ENCODE measurements around the gene USP30.

The USP30 gene

GRCh38 chr12:109130297-109131153, 78.1 kb downstream of the USP30 start:
- H3K9ac ChIP-seq (ENCODE audit: insufficient read length, low read depth): no peak overlapping the region
- no peak for TF ChIP-seq SUZ12 (IDR thresholded peaks at IDR 0.05; ENCODE audit: extremely low read depth, insufficient read depth, insufficient read length)
- TF ChIP-seq YY1 (IDR thresholded peaks at IDR 0.05; ENCODE audit: insufficient read depth, insufficient read length): no peak
- no peak for TF ChIP-seq ZNF274 (IDR thresholded peaks at IDR 0.05; ENCODE audit: low read depth, low read length)
- no peak overlapping the region for H3K4me3 ChIP-seq (ENCODE audit: insufficient read length, low read depth)
- H3K4me1 ChIP-seq (ENCODE audit: insufficient read depth, insufficient read length): peaks cover 5% of the 10 kb centered on the region
- no peaks in the 10 kb centered on the region for H3K36me3 ChIP-seq (ENCODE audit: insufficient read depth, insufficient read length, low read length)
- no peaks in the 10 kb centered on the region for H3K9me3 ChIP-seq (ENCODE audit: insufficient read depth, low read length)
- DNase-seq (ENCODE audit: low read depth, low spot score): no peak
- no peaks in the 10 kb centered on the region for H3K27me3 ChIP-seq (ENCODE audit: insufficient read depth, insufficient read length)

GRCh38 chr12:109131154-109132050, 79.0 kb downstream of the USP30 start:
- DNase-seq (ENCODE audit: low read depth, low spot score): no peak
- no peak for TF ChIP-seq SUZ12 (IDR thresholded peaks at IDR 0.05; ENCODE audit: extremely low read depth, insufficient read depth, insufficient read length)
- TF ChIP-seq ZNF274 (IDR thresholded peaks at IDR 0.05; ENCODE audit: low read depth, low read length): no peak
- TF ChIP-seq YY1 (IDR thresholded peaks at IDR 0.05; ENCODE audit: insufficient read depth, insufficient read length): no peak
- no peaks in the 10 kb centered on the region for H3K36me3 ChIP-seq (ENCODE audit: insufficient read depth, insufficient read length, low read length)
- no peak overlapping the region for H3K9ac ChIP-seq (ENCODE audit: insufficient read length, low read depth)
- no peaks in the 10 kb centered on the region for H3K9me3 ChIP-seq (ENCODE audit: insufficient read depth, low read length)
- peaks cover 5% of the 10 kb centered on the region for H3K4me1 ChIP-seq (ENCODE audit: insufficient read depth, insufficient read length)
- H3K4me3 ChIP-seq (ENCODE audit: insufficient read length, low read depth): no peak overlapping the region
- no peaks in the 10 kb centered on the region for H3K27me3 ChIP-seq (ENCODE audit: insufficient read depth, insufficient read length)

DNA sequence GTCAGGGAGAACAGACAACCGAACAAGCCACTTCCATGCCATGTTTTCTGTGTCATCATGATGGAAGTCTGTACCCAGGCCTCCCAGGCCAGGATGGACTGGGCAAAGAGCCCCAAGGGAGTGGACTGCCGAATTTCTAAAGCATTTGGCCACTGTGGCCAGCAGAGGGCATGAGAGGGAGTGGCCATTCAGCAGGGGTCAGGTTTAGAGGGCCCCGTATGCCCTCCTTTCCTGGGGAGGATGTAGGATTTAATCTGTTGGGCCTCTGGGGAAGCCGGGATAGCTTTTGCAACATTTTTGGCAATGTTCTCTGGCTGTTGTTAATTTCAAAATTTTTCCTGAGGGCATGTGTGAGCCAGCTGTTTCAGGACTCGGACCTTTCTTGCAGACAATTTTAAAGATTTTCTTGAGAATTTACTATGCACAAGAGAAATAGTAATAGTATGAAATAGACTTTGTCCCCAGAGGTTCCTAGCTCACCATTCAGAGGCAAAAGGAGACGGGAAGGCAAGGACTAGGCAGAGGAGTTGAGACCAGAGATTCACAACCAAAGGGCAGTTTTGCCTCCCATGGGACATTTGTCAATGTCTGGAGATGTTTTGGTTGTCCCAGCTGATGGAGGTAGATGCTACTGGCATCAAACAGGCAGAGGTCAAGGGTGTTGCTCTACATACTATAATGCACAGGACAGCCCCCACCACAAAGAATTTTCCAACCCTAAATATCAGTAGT, 82.0 kb downstream of the USP30 start:
- H3K9ac ChIP-seq (ENCODE audit: insufficient read length, low read depth): no peak overlapping the region
- no peak overlapping the region for H3K4me3 ChIP-seq (ENCODE audit: insufficient read length, low read depth)
- TF ChIP-seq YY1 (IDR thresholded peaks at IDR 0.05; ENCODE audit: insufficient read depth, insufficient read length): no peak
- no peaks in the 10 kb centered on the region for H3K27me3 ChIP-seq (ENCODE audit: insufficient read depth, insufficient read length)
- H3K4me1 ChIP-seq (ENCODE audit: insufficient read depth, insufficient read length): peaks cover 5% of the 10 kb centered on the region
- no peaks in the 10 kb centered on the region for H3K9me3 ChIP-seq (ENCODE audit: insufficient read depth, low read length)
- no peaks in the 10 kb centered on the region for H3K36me3 ChIP-seq (ENCODE audit: insufficient read depth, insufficient read length, low read length)
- DNase-seq (ENCODE audit: low read depth, low spot score): no peak

- Histone ChIP-seq H3K4me3 (ENCODE audit: insufficient read length, low read depth) (no peak overlapping the region), H3K4me1 (ENCODE audit: insufficient read depth, insufficient read length) (no peaks in the 10 kb centered on the region), H3K36me3 (ENCODE audit: insufficient read depth, insufficient read length, low read length) (no peaks in the 10 kb centered on the region), H3K9ac (ENCODE audit: insufficient read length, low read depth) (no peak overlapping the region), H3K27me3 (ENCODE audit: insufficient read depth, insufficient read length) (no peaks in the 10 kb centered on the region), H3K9me3 (ENCODE audit: insufficient read depth, low read length) (no peaks in the 10 kb centered on the region)
- no peak for DNase-seq (ENCODE audit: low read depth, low spot score)
- TF ChIP-seq YY1 (IDR thresholded peaks at IDR 0.05; ENCODE audit: insufficient read depth, insufficient read length): no peak
Measured at GRCh38 chr12:109137055-109137454, 84.7 kb downstream of the USP30 start.

Data from NT2/D1 (cell line).